ENCODE results near the gene EVI2B.
"Not testable (repeated sequence)": the region's sequence is repeated elsewhere in the genome, so short reads cannot be mapped to it uniquely, and the experiment has no call there.

Gene EVI2B

GRCh38 chr17:31273516-31273915, 40.3 kb downstream of the EVI2B start:
- DNase-seq (ENCODE audit: low read depth): no peak
- TF ChIP-seq, protein P1, sequence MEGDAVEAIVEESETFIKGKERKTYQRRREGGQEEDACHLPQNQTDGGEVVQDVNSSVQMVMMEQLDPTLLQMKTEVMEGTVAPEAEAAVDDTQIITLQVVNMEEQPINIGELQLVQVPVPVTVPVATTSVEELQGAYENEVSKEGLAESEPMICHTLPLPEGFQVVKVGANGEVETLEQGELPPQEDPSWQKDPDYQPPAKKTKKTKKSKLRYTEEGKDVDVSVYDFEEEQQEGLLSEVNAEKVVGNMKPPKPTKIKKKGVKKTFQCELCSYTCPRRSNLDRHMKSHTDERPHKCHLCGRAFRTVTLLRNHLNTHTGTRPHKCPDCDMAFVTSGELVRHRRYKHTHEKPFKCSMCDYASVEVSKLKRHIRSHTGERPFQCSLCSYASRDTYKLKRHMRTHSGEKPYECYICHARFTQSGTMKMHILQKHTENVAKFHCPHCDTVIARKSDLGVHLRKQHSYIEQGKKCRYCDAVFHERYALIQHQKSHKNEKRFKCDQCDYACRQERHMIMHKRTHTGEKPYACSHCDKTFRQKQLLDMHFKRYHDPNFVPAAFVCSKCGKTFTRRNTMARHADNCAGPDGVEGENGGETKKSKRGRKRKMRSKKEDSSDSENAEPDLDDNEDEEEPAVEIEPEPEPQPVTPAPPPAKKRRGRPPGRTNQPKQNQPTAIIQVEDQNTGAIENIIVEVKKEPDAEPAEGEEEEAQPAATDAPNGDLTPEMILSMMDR (IDR thresholded peaks at IDR 0.05; ENCODE audit: low read depth, low read length, missing control alignments): no peak
- H3K4me3 ChIP-seq (ENCODE audit: low read depth, low read length): no peak overlapping the region

DNA sequence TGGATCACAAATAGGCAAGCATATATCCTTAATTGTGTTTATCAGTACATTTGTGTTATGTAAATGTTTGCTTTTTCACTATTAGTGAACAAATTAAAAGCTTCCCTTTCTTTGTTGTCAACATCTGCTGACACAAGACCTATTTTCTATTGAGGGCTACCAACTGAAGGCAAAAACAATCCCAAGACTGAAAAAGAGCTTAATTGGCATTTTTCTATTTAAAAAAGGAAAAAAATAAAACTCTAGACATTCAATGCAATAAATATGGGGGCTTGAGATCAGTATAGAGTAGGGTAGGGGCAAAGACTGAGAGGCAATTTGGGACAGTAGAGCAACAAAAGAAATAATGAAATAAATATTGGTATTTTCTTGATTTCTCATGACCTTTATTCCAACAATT, 41.1 kb downstream of the EVI2B start:
- no peak overlapping the region for H3K4me3 ChIP-seq (ENCODE audit: low read depth, low read length)
- no peak for DNase-seq (ENCODE audit: low read depth)
- TF ChIP-seq, protein P1 (IDR thresholded peaks at IDR 0.05; ENCODE audit: low read depth, low read length, missing control alignments): no peak

DNA sequence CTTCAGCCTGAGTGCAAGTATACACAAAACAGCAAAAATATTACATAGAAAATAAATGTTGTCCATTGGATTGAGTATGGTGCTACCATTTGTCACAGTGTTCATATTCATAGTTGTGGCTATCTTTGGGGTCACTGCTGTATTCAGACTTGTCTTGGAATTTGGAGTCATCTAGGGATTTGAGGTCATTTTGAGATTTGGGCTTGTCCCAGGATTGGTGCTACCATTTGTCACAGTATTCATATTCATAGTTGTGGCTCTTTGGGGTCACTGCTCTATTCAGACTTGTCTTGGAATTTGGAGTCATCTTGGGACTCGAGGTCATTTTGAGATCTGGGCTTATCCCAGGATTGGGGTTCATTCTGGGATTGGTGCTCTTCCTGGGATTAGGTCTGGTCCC, 41.6 kb downstream of the EVI2B start:
- DNase-seq (ENCODE audit: low read depth): no peak
- TF ChIP-seq, protein P1 (IDR thresholded peaks at IDR 0.05; ENCODE audit: low read depth, low read length, missing control alignments): no peak
- no peak overlapping the region for H3K4me3 ChIP-seq (ENCODE audit: low read depth, low read length)

- H3K4me3 ChIP-seq (ENCODE audit: low read depth, low read length): no peak overlapping the region
- TF ChIP-seq, protein P1 (IDR thresholded peaks at IDR 0.05; ENCODE audit: low read depth, low read length, missing control alignments): no peak
- no peak for DNase-seq (ENCODE audit: low read depth)
Measured at GRCh38 chr17:31269578-31269983, 44.3 kb downstream of the EVI2B start.

- no peak for DNase-seq (ENCODE audit: low read depth)
- no peak overlapping the region for H3K4me3 ChIP-seq (ENCODE audit: low read depth, low read length)
- TF ChIP-seq, protein P1 (IDR thresholded peaks at IDR 0.05; ENCODE audit: low read depth, low read length, missing control alignments): no peak
Measured at GRCh38 chr17:31269036-31269577, 44.7 kb downstream of the EVI2B start.

GRCh38 chr17:31266042-31266441, 47.8 kb downstream of the EVI2B start:
- TF ChIP-seq, protein P1 (IDR thresholded peaks at IDR 0.05; ENCODE audit: low read depth, low read length, missing control alignments): peak; percentile 41
- no peak overlapping the region for H3K4me3 ChIP-seq (ENCODE audit: low read depth, low read length)
- no peak for DNase-seq (ENCODE audit: low read depth)

GRCh38 chr17:31262923-31263322, 50.9 kb downstream of the EVI2B start:
- not testable (repeated sequence) for H3K4me3 ChIP-seq (ENCODE audit: low read depth, low read length)

More at GRCh38 chr17:31262923-31263322, 50.9 kb downstream of the EVI2B start:
- DNase-seq (ENCODE audit: low read depth): not testable (repeated sequence)
